Calu3 (cell line): ENCODE data around the gene SYCP2. TPM values are rescaled to one million over a fixed set of nuclear protein-coding genes. Genes with fewer than 3 reads are reported as not detected.

Source experiments
- BruUV-seq: library from RNA; stranded (reverse); fragments of 400-500 nt; replicated peaks from 2 replicates; lab custom pipeline; 2021; lab: Mats Ljungman, UMichigan
- CTCF ChIA-PET: fragments of 300-600 bp; sonication (Branson Sonifier 250); formaldehyde crosslinking; loops from one replicate; lab custom pipeline; 2022; ENCODE audit warnings: antibody characterized with exemption; lab: Charles Lee
- DNase-seq: peaks from one replicate; pipeline ENCODE4 v3.0.0; 2022
- H3K27ac Mint-ChIP-seq: one replicate; pipeline ENCODE4 v1.8.0; 2022; ENCODE audit warnings: mixed read lengths; ENCODE audit not compliant: unreplicated experiment
- H3K27me3 Mint-ChIP-seq: one replicate; pipeline ENCODE4 v1.8.0; 2022; ENCODE audit warnings: mixed read lengths; ENCODE audit not compliant: unreplicated experiment
- H3K36me3 Mint-ChIP-seq: one replicate; pipeline ENCODE4 v1.8.0; 2022; ENCODE audit warnings: mild to moderate bottlenecking, moderate library complexity, mixed read lengths; ENCODE audit not compliant: insufficient read depth, unreplicated experiment
- H3K4me1 Mint-ChIP-seq: one replicate; pipeline ENCODE4 v1.8.0; 2022; ENCODE audit warnings: mild to moderate bottlenecking, low read depth, mixed read lengths; ENCODE audit not compliant: unreplicated experiment
- H3K4me3 Mint-ChIP-seq: one replicate; pipeline ENCODE4 v1.8.0; 2022; ENCODE audit warnings: mild to moderate bottlenecking, low read depth, moderate library complexity, mixed read lengths; ENCODE audit not compliant: unreplicated experiment
- H3K9me3 Mint-ChIP-seq: one replicate; pipeline ENCODE4 v1.8.0; 2022; ENCODE audit warnings: low read depth, mixed read lengths; ENCODE audit not compliant: unreplicated experiment
- CTCF ChIP-seq: fragments of 200-600 bp; IDR thresholded peaks from one replicate; pipeline ENCODE4 v1.8.0; 2022; ENCODE audit warnings: antibody characterized with exemption; ENCODE audit not compliant: unreplicated experiment
- intact Hi-C: fragments of 100-400 bp; cut with micrococcal nuclease; formaldehyde crosslinking; loops from one replicate; pipeline ENCODE4 v1.10.0; 2022; ENCODE audit not compliant: unreplicated experiment
- total RNA-seq: library from RNA; stranded (reverse); gene quantifications from 2 replicates; pipeline ENCODE4 v1.2.3, GENCODE V29; 2022

The SYCP2 gene
- total RNA-seq, 1 experiment from 2014 or later, result 56.0 TPM

- Mint-ChIP-seq H3K27me3 (no peaks in the 10 kb centered on the region), H3K9me3 (no peaks in the 10 kb centered on the region), H3K4me3 (no peak overlapping the region), H3K27ac (no peak overlapping the region), H3K4me1 (peaks cover 27% of the 10 kb centered on the region), H3K36me3 (peaks cover 35% of the 10 kb centered on the region)
- CTCF ChIA-PET, result interaction anchor here (1.1 kb wide), 1 partner anchor 11 kb away, joined by 4 read pairs; the partner anchor contains the start of gene SYCP2
- DNase-seq, result no peak
- no peak for TF ChIP-seq CTCF
- intact Hi-C loops, result loop anchor here (10.0 kb wide), 2 partner anchors 1280 to 1950 kb away; no protein-coding TSS in a partner anchor
- no TSS peak for BruUV-seq
Observed at GRCh38 chr20:59944726-59945125, 11.3 kb upstream of the SYCP2 start.

- CTCF ChIA-PET, result no interaction called here
- TF ChIP-seq CTCF, result no peak
- H3K27me3 Mint-ChIP-seq, result no peaks in the 10 kb centered on the region
- no TSS peak for BruUV-seq
- peaks cover 52% of the 10 kb centered on the region for H3K36me3 Mint-ChIP-seq
- no peak for DNase-seq
- no peak overlapping the region for H3K4me3 Mint-ChIP-seq
- H3K27ac Mint-ChIP-seq, result peak overlapping the region; percentile 95
- no peaks in the 10 kb centered on the region for H3K9me3 Mint-ChIP-seq
- intact Hi-C loops, result loop anchor here (10.0 kb wide), 2 partner anchors 1283 to 1953 kb away; no protein-coding TSS in a partner anchor
- peaks cover 25% of the 10 kb centered on the region for H3K4me1 Mint-ChIP-seq
Observed at GRCh38 chr20:59942245-59942644, 8.8 kb upstream of the SYCP2 start.

GRCh38 chr20:59940956-59941294, 7.5 kb upstream of the SYCP2 start:
- TSS peak; percentile 41 for BruUV-seq
- Mint-ChIP-seq H3K4me3 (peak overlapping the region; percentile 92), H3K36me3 (peaks cover 47% of the 10 kb centered on the region), H3K4me1 (peaks cover 32% of the 10 kb centered on the region), H3K27ac (peak overlapping the region; percentile 95), H3K9me3 (no peaks in the 10 kb centered on the region), H3K27me3 (no peaks in the 10 kb centered on the region)
- CTCF ChIA-PET, result interaction anchor here (1.1 to 2.9 kb wide), 6 partner anchors 14 to 109 kb away, joined by 4 to 16 read pairs (median 4); no protein-coding TSS in a partner anchor
- no peak for TF ChIP-seq CTCF
- intact Hi-C loops, result loop anchor here (10.0 kb wide), 2 partner anchors 1284 to 1954 kb away; no protein-coding TSS in a partner anchor
- DNase-seq, result no peak

GRCh38 chr20:59940129-59940955, 6.9 kb upstream of the SYCP2 start, which contains the start of the genes FAM217B and PPP1R3D:
Gene FAM217B (plus strand): TSS chr20:59940389. CDS start chr20:59943944, 3,555 bp downstream.
Gene PPP1R3D (minus strand): TSS chr20:59940305. CDS start chr20:59939931, 374 bp downstream.
- Mint-ChIP-seq H3K36me3 (peaks cover 47% of the 10 kb centered on the region), H3K4me1 (peaks cover 34% of the 10 kb centered on the region), H3K4me3 (peak within 1 kb of the TSS; percentile 92), H3K27me3 (no peaks in the 10 kb centered on the region), H3K27ac (peak within 1 kb of the TSS; percentile 95), H3K9me3 (no peaks in the 10 kb centered on the region)
- peak; percentile 100 for DNase-seq
- TF ChIP-seq CTCF, result no peak
- BruUV-seq, result no TSS peak
- CTCF ChIA-PET, result interaction anchor here (0.5 to 2.9 kb wide), 10 partner anchors 10 to 1498 kb away, joined by 3 to 16 read pairs (median 4); no protein-coding TSS in a partner anchor
- intact Hi-C loops, result loop anchor here (10.0 kb wide), 2 partner anchors 1284 to 1954 kb away; no protein-coding TSS in a partner anchor
